H1 (cell line): Measurements from ENCODE around the gene KLF6.

Source experiments
- BCL11A ChIP-seq, 2 experiments: IDR thresholded peaks; one replicate each; pipeline ENCODE4 v1.6.1; 2011; ENCODE audit warnings: low read depth in 2 of 2, low read length in 2 of 2, mild to moderate bottlenecking in 2 of 2
- CBX8 ChIP-seq: fragments of 300-800, 300-1000 bp; sonication (generic); IDR thresholded peaks from 2 replicates; pipeline ENCODE4 v1.7.1; 2016; ENCODE audit warnings: low read depth, low read length, borderline replicate concordance
- CTCF ChIP-seq, 3 experiments: IDR thresholded peaks; 1 replicate in 2 of 3; 2 replicates in 1 of 3; pipeline versions ENCODE4 v1.5.1 to v1.6.1; 2011; ENCODE audit warnings: low read length in 3 of 3, mild to moderate bottlenecking in 3 of 3, inconsistent platforms in 2 of 3, low read depth in 1 of 3, moderate library complexity in 1 of 3; ENCODE audit not compliant: insufficient read depth in 1 of 3; ENCODE audit errors: control extremely low read depth in 1 of 3
- EP300 ChIP-seq, 2 experiments: IDR thresholded peaks; 1 replicate in 1 of 2; 2 replicates in 1 of 2; pipeline ENCODE4 v1.6.1; 2011 to 2012; ENCODE audit warnings: low read depth in 2 of 2, low read length in 2 of 2, mild to moderate bottlenecking in 2 of 2, borderline replicate concordance in 1 of 2, inconsistent platforms in 1 of 2, moderate library complexity in 1 of 2
- EZH2 ChIP-seq: fragments of 200-600 bp; sonication (generic); IDR thresholded peaks from 2 replicates; pipeline ENCODE4 v1.7.1; 2012; ENCODE audit warnings: low read depth, mild to moderate bottlenecking, moderate library complexity, low read length, inconsistent platforms; ENCODE audit not compliant: severe bottlenecking
- NRF1 ChIP-seq: IDR thresholded peaks from 2 replicates; pipeline ENCODE4 v1.6.1; 2011; ENCODE audit warnings: mild to moderate bottlenecking, low read depth, low read length, improper control_type of control experiment
- POLR2A ChIP-seq, 2 experiments: IDR thresholded peaks; 1 replicate in 1 of 2; 2 replicates in 1 of 2; pipeline ENCODE4 v1.6.1; 2011; ENCODE audit warnings: low read depth in 2 of 2, low read length in 2 of 2, mild to moderate bottlenecking in 2 of 2; ENCODE audit errors: control extremely low read depth in 1 of 2
- SIRT6 ChIP-seq: IDR thresholded peaks from one replicate; pipeline ENCODE4 v1.7.1; 2012; ENCODE audit warnings: low read length, inconsistent platforms
- SUZ12 ChIP-seq: fragments of 200-600 bp; sonication (generic); IDR thresholded peaks from 2 replicates; pipeline ENCODE4 v1.6.1; 2012; ENCODE audit warnings: mild to moderate bottlenecking, inconsistent platforms, low read length, moderate library complexity, mixed read lengths
- TAF1 ChIP-seq: IDR thresholded peaks from 2 replicates; pipeline ENCODE4 v1.6.1; 2011; ENCODE audit warnings: mild to moderate bottlenecking, low read depth, low read length
- USF2 ChIP-seq: IDR thresholded peaks from 2 replicates; pipeline ENCODE4 v1.6.1; 2011; ENCODE audit warnings: low read length, improper control_type of control experiment
- YY1 ChIP-seq: IDR thresholded peaks from 2 replicates; pipeline ENCODE4 v1.6.1; 2011; ENCODE audit warnings: low read depth, mild to moderate bottlenecking, low read length

GRCh38 chr10:3770611-3771110 lies 14.3 kb downstream of the KLF6 start:
- TF ChIP-seq TAF1 (no peak), CTCF (IDR thresholded peaks at IDR 0.05; ENCODE audit: control extremely low read depth in 1 of 3, insufficient read depth in 1 of 3, low read depth in 1 of 3, low read length in 3 of 3) (no peak), POLR2A (IDR thresholded peaks at IDR 0.05; ENCODE audit: control extremely low read depth in 1 of 2, low read depth in 2 of 2, low read length in 2 of 2) (no peak), NRF1 (no peak), CBX8 (no peak), SUZ12 (no peak), EP300 (IDR thresholded peaks at IDR 0.05; ENCODE audit: borderline replicate concordance in 1 of 2, low read depth in 2 of 2, low read length in 2 of 2) (no peak), USF2 (no peak), EZH2 (no peak), SIRT6 (no peak), YY1 (no peak), BCL11A (IDR thresholded peaks at IDR 0.05; ENCODE audit: low read depth in 2 of 2, low read length in 2 of 2) (no peak)
